IPS DF 6.9 (cell line): Measurements from ENCODE around the gene MLYCD.

ENCODE experiments used
- DNase-seq: peaks from one replicate; pipeline ENCODE4 v3.0.0-alpha.2; 2013; ENCODE audit warnings: low read depth, low spot score
- H3K27ac ChIP-seq: one replicate; pipeline ENCODE4 v1.5.1; 2013; ENCODE audit warnings: low read length, control low read depth
- H3K27me3 ChIP-seq: 2 replicates; pipeline ENCODE4 v1.6.1; 2013; ENCODE audit warnings: mild to moderate bottlenecking, low read length; ENCODE audit not compliant: control insufficient read depth, insufficient read depth
- H3K36me3 ChIP-seq: 2 replicates; pipeline ENCODE4 v1.6.1; 2013; ENCODE audit warnings: low read length; ENCODE audit not compliant: control insufficient read depth, insufficient read depth
- H3K4me1 ChIP-seq: 2 replicates; pipeline ENCODE4 v1.6.1; 2013; ENCODE audit warnings: low read length; ENCODE audit not compliant: control insufficient read depth, insufficient read depth
- H3K4me3 ChIP-seq: 2 replicates; pipeline ENCODE4 v1.5.1; 2013; ENCODE audit warnings: mild to moderate bottlenecking, low read length
- H3K9me3 ChIP-seq: 2 replicates; pipeline ENCODE4 v1.6.1; 2013; ENCODE audit warnings: low read length, inconsistent platforms; ENCODE audit not compliant: control insufficient read depth, insufficient read depth
- WGBS: extraction: QIAGEN DNeasy Blood & Tissue Kit; methylation state at CpG from one replicate; pipeline ENCODE4 v1.1.7; 2013; ENCODE audit warnings: mixed read lengths, missing lambda C conversion rate; ENCODE audit not compliant: insufficient read length, insufficient coverage; 5-methylcytosine and 5-hydroxymethylcytosine counted together

Gene MLYCD

DNA sequence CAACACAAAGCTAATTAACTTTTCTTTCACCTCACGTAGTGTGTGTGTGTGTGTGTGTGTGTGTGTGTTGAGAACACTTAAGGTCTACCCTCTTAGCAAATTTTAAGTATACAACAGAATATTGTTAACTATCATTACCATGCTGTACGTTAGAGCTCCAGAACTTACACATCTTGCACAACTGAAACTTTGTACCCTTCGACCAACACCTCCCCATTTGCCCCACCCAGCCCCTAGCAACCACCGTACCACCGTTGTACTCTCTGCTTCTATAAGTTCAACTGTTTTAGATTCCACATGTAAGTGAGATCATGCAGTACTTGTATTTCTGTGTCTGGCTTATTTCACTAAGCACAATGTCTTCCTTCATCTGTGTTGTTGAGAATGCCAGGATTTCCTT is 28.1 kb upstream of the MLYCD start:
- H3K27ac ChIP-seq, result no peak overlapping the region

DNA sequence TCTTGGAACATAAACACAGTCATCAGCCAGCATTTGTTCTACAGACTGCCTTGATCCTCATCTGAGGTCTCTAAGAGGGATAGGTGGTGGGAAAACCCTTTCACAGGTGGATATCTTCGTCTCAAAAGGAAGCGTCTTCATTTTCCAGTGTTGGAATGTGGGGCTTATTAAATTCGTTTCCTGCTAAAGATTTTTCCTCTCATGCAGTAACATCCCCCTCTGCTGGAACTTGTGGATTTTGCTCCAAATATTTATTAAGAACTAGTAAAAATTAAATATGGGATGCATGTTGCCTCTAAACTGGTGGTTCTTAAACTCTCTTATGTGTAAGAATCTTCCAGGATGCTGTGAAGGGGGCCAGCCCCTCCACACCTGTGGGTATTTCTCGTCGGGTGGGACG is 20.1 kb upstream of the MLYCD start:
- Histone ChIP-seq H3K36me3 (no peaks in the 10 kb centered on the region), H3K27ac (no peak overlapping the region), H3K4me1 (no peaks in the 10 kb centered on the region), H3K9me3 (no peaks in the 10 kb centered on the region), H3K27me3 (no peaks in the 10 kb centered on the region), H3K4me3 (no peak overlapping the region)
- no CpG with 5 or more reads among the region's 6 CpGs for WGBS
- DNase-seq, result no peak

More for the DNA sequence above, 28.1 kb upstream of the MLYCD start:
- DNase-seq, result no peak
- no peaks in the 10 kb centered on the region for H3K36me3 ChIP-seq
- no peaks in the 10 kb centered on the region for H3K27me3 ChIP-seq
- H3K4me3 ChIP-seq, result no peak overlapping the region
- H3K9me3 ChIP-seq, result no peaks in the 10 kb centered on the region
- no peaks in the 10 kb centered on the region for H3K4me1 ChIP-seq
- WGBS, result no CpG with 5 or more reads among the region's 5 CpGs

DNA sequence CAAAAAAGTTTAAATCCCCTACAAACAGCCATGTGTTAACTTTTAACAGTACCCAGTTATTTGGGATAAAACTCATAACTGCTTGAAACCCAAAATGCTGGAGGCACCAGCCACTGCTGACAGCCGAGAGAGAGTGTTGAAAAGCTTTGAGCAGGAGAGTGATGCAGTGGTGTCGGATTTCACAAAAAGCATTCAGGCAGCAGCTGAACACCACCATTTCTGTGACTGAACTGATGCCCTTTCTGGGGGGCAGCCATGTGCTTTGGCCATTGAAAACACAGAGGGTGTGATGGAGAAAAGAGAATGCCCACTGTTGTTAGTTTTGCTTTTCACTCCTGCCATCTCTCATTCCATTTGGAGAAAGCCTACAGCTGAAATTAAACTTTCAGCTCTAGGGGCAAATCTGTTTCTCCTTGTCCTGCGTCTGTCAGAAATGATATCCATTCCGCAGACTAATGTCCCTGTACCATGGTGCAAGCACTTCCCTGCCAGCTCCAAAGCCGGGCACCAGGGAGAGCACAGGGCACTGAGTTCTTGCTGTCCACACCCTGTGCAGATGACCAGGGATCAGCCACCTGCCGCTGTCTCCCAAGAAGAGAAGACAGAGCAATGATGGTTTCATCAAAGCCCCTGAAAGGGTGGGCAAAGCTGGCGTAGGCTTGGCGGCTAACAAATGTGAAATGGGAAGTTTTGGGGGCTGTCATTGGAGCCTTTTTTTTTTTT is 16.6 kb upstream of the MLYCD start:
- no CpG with 5 or more reads among the region's 8 CpGs for WGBS
- Histone ChIP-seq H3K4me3 (no peak overlapping the region), H3K27me3 (no peaks in the 10 kb centered on the region), H3K4me1 (no peaks in the 10 kb centered on the region), H3K27ac (no peak overlapping the region), H3K36me3 (no peaks in the 10 kb centered on the region), H3K9me3 (no peaks in the 10 kb centered on the region)
- DNase-seq, result no peak

- no peak for DNase-seq
- no peak overlapping the region for H3K4me3 ChIP-seq
- H3K27me3 ChIP-seq, result no peaks in the 10 kb centered on the region
- no CpG with 5 or more reads among the region's 13 CpGs for WGBS
- no peaks in the 10 kb centered on the region for H3K4me1 ChIP-seq
- no peak overlapping the region for H3K27ac ChIP-seq
- H3K9me3 ChIP-seq, result no peaks in the 10 kb centered on the region
- no peaks in the 10 kb centered on the region for H3K36me3 ChIP-seq
Observed at GRCh38 chr16:83886199-83886971, 12.5 kb upstream of the MLYCD start.

- WGBS, result no CpG with 5 or more reads among the region's 8 CpGs
- no peak for DNase-seq
Observed at GRCh38 chr16:83887080-83887479, 11.8 kb upstream of the MLYCD start.

DNA sequence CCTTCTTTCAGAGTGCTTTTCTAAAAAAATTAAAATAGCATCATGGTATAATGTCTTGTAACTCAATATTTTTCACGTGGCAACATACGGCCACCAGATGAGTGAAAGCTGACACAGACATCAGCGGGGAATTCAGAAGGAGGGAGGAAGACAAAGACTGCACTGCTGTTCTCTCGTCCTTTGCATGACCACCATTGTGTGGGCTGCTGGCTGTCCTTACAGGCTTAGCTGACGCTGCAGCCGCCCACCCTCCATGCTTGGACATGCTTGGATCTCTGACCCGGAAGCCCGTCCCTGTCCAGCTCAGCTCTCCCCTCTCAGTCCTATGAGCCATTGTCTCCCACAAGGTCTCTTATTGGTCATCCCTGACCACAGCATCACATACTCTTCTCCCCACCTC is 11.4 kb upstream of the MLYCD start:
- Histone ChIP-seq H3K4me1 (no peaks in the 10 kb centered on the region), H3K27me3 (no peaks in the 10 kb centered on the region), H3K4me3 (no peak overlapping the region), H3K36me3 (no peaks in the 10 kb centered on the region), H3K9me3 (no peaks in the 10 kb centered on the region), H3K27ac (no peak overlapping the region)
- no CpG with 5 or more reads among the region's 8 CpGs for WGBS
- no peak for DNase-seq

More at GRCh38 chr16:83887080-83887479, 11.8 kb upstream of the MLYCD start:
- Histone ChIP-seq H3K9me3 (no peaks in the 10 kb centered on the region), H3K36me3 (no peaks in the 10 kb centered on the region), H3K4me3 (no peak overlapping the region), H3K4me1 (no peaks in the 10 kb centered on the region), H3K27ac (no peak overlapping the region), H3K27me3 (no peaks in the 10 kb centered on the region)

DNA sequence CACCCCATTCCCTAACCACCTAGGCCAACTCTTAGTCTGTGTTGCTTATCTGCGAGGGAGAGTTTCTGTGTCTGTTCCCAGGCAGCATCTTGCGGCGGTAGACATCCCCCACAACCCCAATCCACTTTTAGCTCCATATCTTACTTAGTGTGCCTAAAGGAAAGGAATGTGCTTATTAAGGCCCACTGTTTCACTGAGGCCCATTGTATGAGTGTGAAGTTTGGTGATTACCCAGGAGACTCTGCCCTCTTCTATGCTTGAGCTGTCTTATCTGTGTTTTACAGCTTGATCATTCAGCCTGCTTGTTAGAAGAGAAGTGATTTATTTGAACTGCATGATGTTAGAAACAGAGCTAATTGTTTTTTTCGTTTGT is 10.3 kb upstream of the MLYCD start:
- Histone ChIP-seq H3K36me3 (no peaks in the 10 kb centered on the region), H3K4me3 (no peak overlapping the region; the same call in 1 of the 2 replicates), H3K27me3 (no peaks in the 10 kb centered on the region), H3K4me1 (no peaks in the 10 kb centered on the region), H3K9me3 (no peaks in the 10 kb centered on the region), H3K27ac (no peak overlapping the region)
- no CpG with 5 or more reads among the region's 4 CpGs for WGBS
- no peak for DNase-seq

GRCh38 chr16:83890359-83890758 is 8.6 kb upstream of the MLYCD start:
- Histone ChIP-seq H3K27ac (no peak overlapping the region), H3K9me3 (no peaks in the 10 kb centered on the region), H3K36me3 (no peaks in the 10 kb centered on the region), H3K4me3 (no peak overlapping the region), H3K27me3 (no peaks in the 10 kb centered on the region), H3K4me1 (no peaks in the 10 kb centered on the region)
- no CpG with 5 or more reads among the region's 5 CpGs for WGBS
- DNase-seq, result no peak

- H3K4me1 ChIP-seq, result no peaks in the 10 kb centered on the region
- WGBS, result no CpG with 5 or more reads among the region's 3 CpGs
- no peak overlapping the region for H3K27ac ChIP-seq
- DNase-seq, result no peak
- no peaks in the 10 kb centered on the region for H3K36me3 ChIP-seq
- H3K4me3 ChIP-seq, result no peak overlapping the region
- no peaks in the 10 kb centered on the region for H3K9me3 ChIP-seq
- H3K27me3 ChIP-seq, result no peaks in the 10 kb centered on the region
Observed at GRCh38 chr16:83891742-83892141, 7.2 kb upstream of the MLYCD start.

DNA sequence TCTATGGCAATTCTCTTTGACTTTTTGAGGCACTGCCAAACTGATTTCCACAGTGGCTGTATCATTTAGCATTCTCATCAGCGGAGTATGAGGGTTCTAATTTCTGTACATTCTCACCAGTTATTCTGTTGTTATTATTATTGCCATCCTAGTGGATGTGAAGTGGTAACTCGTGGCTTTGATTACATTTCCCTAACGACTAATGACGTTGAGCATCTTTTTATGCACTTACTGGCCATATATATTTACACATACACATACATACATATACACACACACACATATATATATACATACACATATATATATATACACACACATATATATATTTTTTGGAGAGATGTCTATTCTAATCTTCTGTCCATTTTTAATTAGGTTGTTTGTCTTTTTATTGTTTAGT is 3.7 kb upstream of the MLYCD start:
- Histone ChIP-seq H3K36me3 (no peaks in the 10 kb centered on the region), H3K4me1 (peaks cover 1% of the 10 kb centered on the region; the same call in 1 of the 2 replicates), H3K4me3 (no peak overlapping the region), H3K27ac (no peak overlapping the region), H3K9me3 (no peaks in the 10 kb centered on the region), H3K27me3 (no peaks in the 10 kb centered on the region)
- no peak for DNase-seq
- no CpG with 5 or more reads among the region's 4 CpGs for WGBS
